Amygdala (tissue), 56 donors: ENCODE results near the gene ZNF330.

Source experiments
- DNase-seq, 56 donors: peaks; one replicate each; lab custom pipeline; 2025; lab: John Stamatoyannopoulos, UW

ZNF330 gene

DNA sequence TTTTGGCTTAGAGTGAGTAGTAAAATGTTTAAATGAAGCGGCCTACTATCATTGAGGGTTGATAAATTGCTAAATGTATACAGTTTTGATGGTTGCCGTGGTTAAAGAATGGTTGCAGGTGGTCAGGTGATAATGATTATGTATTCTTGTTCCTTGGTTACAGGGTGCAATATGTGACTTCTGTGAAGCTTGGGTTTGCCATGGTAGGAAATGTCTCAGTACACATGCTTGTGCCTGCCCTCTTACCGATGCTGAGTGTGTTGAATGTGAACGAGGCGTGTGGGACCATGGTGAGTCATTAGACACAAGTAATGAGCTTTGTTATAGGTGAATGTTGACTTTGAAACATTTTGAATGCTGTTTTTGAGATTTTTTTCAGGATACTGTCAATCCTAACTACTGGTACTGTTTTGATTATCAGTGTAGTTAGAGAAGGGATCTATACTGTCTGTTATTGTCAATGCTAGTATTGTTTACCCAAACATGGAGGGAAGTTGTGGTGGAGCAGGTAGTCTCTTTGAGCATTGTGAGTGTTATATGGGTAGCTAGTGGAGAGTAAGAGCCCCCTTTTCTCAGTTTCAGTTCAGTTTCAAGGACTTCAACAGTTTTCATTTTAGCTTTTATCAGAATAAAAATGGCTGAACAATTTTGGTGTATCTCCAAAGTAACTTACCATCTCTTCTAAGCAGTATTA lies 8.9 kb downstream of the ZNF330 start:
- DNase-seq: no peak

- no peak for DNase-seq
Measured at GRCh38 chr4:141233673-141234072, 13.0 kb downstream of the ZNF330 start.

DNA sequence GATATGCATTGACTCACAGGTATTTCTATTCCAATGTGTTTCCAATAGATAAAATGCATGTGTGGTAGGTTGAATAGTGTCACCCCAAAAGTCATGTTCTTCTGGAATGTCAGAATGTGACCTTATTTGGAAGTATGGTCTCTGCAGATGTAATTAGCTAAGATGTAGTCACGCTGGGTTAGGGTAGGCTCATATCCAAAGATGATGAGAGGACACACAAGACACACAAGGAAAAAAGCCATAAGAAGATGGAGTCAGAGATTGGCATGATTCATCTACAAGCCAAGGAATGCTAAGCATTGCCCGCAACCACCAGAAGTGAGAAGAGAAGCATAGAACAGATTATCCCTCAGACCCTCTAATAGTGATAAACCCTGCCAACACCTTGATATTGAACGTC lies 17.5 kb downstream of the ZNF330 start:
- DNase-seq: no peak

GRCh38 chr4:141240259-141240658 lies 19.6 kb downstream of the ZNF330 start:
- no peak for DNase-seq

DNA sequence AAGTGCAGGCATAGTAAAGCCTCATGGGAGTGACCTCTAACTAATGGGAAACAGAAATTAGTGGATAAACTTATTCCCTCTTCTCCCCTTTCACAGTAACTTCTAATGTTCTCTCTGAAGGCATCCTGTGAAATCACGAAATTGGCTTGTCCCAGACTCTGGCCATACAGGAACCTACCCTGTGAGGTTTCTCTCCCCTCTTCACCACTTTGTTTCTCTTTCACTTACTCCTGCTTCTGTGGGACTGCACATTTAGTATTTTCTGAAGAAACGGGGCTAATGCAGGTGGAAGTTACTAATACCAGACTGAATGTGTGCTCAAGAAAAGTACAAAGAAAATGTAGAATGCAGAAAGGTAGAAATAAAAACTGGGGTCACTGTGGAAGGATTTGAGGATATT lies 20.0 kb downstream of the ZNF330 start:
- DNase-seq: no peak

DNA sequence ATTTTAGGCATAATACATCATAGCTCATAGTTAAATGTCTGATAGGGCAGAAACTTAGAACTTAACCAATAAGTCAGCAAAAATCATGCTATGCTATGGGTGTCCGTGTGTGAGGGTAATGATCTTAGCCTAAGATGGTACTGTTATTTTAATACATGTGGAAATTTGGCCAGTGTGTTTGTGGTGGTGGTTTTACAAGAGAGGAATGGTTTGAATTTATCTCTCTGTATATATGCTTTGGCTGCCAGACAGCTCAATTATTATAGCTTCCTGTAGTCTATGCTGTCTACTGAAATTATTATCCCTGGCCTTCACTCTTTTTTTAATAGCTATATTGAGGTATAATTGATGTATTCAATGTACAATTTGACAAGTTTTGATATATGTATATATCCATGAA lies 21.3 kb downstream of the ZNF330 start:
- no peak for DNase-seq

DNA sequence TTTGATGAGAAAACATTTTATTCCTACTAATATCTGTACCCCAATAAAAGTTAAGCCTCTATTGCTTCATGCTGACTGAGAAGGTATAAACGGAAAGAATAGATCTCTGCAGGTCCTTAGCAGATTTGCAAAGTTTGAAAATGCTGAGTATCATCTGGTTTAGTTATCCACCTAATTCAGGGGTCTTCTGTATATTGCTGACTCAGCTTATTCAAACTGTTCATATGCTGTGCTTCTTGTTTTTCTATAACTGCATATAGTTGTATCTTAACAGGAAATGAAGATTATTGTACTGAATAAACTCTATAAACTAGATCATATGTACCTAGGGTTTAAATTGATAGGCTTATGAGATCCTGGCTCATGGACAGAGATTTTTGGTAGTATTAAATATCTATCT lies 23.7 kb downstream of the ZNF330 start:
- DNase-seq: no peak

DNA sequence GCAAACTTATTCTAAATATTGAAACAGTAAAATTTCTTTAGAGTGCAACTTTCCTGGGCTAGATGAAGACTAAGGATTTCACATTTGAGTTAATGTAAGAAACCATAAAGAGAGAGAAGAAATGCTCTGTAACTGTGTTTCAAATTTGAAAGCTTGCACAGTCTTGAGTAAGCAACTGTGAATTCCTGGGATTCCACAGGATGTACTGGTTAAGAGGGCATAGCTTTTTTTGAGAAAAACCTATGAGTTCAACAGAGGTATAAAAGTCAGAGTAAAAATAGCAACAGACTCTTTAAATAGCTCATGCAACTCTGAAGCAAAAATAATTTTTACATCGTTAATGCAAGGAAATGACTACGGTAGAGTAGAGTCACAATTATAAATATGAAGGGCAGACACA lies 25.5 kb downstream of the ZNF330 start:
- DNase-seq: no peak

DNA sequence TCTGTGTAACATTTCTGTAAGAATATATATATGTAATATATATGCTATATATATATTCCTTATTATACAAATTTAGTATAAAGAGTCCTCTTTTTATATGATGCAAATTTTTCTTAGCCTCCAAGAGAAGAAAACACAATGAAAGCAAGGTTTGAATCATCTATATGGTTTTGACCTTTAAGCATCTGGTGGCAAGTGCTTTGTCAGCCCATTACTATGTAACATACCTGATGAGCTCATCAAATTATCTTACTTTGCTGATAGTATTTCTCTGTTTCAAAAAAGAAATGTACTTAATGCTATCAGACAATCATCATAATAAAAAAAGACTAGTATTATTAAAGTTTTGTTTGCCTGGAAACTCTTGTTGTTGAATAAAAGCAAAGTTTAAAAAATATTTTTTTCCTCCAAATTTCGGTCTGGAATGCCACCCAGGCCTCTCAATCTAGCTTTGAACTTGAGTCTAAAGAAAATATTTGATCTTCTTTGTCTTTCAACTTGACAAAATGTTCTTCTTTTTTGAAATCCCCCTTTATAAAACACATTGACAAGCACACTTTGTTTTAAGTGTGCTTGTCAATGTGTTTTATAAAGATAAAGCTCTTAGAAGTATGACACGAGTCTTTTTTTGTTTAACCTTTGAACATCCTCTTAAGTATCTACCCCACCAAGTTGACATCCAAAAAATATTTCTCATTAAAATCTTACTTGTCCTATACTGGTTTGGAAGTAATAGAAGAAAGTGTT lies 26.2 kb downstream of the ZNF330 start:
- no peak for DNase-seq

DNA sequence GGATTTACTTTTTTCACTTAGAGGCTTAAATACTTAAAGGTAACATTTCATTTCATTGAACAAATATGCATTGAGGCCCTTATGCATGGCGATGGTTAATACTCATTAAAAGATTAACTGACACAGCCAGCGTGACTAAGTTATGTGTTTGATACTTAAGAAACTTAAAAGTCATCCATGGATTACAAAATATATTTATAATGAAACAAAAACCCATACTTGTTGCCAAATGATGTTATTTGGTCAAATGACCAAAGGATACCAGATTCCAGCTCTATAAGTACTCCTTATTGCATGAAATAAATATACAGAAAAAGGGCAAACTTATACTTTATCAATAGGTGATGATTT lies 26.7 kb downstream of the ZNF330 start:
- DNase-seq: no peak

DNA sequence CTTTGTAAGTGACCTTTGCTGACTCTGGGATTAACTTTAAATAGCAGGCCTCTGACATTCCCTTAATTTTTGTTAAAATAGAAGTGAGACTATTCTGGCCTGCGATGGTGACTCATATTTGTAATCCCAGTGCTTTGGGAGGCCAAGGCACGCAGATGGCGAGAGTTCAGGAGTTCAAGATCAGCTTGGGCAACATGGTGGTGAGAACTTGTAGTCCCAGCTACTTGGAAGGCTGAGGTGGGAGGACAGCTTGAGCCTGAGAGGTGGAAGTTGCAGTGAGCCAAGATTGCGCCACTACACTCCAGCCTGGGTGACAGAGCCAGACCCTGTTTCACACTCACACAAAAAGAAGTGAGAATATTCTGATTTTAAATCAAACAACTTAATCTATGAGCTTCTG lies 27.3 kb downstream of the ZNF330 start:
- DNase-seq: no peak

- DNase-seq: no peak
Measured at GRCh38 chr4:141248486-141248885, 27.8 kb downstream of the ZNF330 start.

- no peak for DNase-seq
Measured at GRCh38 chr4:141254326-141254725, 33.6 kb downstream of the ZNF330 start.

DNA sequence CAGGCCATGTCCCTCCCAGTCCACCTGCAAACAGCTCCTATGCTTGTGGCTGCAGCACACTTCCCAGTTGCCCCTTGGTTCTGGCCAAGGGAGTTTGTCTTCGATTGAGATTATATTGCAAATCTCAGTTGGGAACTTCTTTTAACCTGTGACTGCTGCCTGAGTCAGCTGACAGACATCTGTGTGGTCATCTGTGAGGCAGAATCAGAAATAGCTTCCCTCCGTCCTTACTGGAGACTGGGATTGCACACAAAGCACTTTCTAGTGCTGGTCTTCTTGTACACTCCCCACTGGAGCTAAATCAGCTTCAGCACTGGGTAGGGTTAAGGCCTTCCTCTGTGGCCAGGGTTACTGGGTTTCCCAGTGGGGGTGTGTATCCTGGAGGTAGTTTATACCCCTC lies 34.3 kb downstream of the ZNF330 start:
- no peak for DNase-seq

DNA sequence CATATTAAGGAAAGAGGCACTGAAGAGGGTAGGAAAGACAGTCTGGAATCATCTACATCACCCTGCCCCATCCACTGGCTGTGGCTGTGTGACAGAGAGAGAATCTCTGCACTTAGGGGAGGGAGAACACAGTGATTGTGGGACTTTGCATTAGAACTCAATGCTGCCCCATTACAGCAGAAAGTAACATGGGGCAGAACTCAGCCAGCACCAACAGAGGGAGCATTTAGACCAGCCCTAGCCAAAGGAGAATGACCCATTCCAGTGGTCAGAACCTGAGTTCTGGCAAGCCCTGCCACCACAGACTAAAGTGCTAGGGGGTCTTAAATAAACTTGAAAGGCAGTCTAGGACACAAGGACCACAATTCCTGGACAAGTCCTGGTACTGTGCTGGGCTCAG lies 37.9 kb downstream of the ZNF330 start:
- no peak for DNase-seq

GRCh38 chr4:141275834-141276233 lies 55.1 kb downstream of the ZNF330 start:
- DNase-seq: no peak

GRCh38 chr4:141283152-141283551 lies 62.5 kb downstream of the ZNF330 start:
- DNase-seq: no peak

GRCh38 chr4:141283563-141283962 lies 62.9 kb downstream of the ZNF330 start:
- no peak for DNase-seq
